Measurements from ENCODE around the gene MYH16.
A peak's percentile ranks its signal among the peaks of the same experiment; 100 is the strongest.
"Not testable (repeated sequence)": the region's sequence is repeated elsewhere in the genome, so short reads cannot be mapped to it uniquely, and the experiment has no call there.

Gene MYH16

DNA sequence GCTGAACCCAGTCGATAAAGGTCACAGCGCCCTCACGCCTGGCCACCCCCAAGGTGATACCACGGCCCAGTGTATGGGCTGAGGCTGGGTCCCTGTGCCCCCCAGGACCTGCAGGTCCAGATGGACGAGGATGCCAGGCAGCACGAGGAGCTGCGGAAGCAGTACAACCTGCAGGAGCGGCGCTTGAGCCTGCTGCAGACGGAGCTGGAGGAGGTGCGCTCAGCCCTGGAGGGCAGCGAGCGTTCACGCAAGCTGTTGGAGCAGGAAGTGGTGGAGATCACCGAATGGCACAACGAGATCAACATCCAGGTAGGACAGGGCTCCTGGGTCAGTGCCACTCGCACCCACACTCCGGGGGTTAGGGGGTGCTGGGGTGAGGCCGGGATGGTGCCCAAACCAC, 28.9 kb downstream of the MYH16 start:
- no peaks in the 10 kb centered on the region for H3K9me3 Mint-ChIP-seq
- no peak overlapping the region for H3K27ac Mint-ChIP-seq
- no peak overlapping the region for H3K4me3 Mint-ChIP-seq
- no peaks in the 10 kb centered on the region for H3K4me1 Mint-ChIP-seq (ENCODE audit: low read depth)
- no peak for DNase-seq (ENCODE audit: low spot score)
- no peaks in the 10 kb centered on the region for H3K36me3 Mint-ChIP-seq (ENCODE audit: low read depth)
- H3K27me3 Mint-ChIP-seq (ENCODE audit: low read depth) = no peaks in the 10 kb centered on the region

DNA sequence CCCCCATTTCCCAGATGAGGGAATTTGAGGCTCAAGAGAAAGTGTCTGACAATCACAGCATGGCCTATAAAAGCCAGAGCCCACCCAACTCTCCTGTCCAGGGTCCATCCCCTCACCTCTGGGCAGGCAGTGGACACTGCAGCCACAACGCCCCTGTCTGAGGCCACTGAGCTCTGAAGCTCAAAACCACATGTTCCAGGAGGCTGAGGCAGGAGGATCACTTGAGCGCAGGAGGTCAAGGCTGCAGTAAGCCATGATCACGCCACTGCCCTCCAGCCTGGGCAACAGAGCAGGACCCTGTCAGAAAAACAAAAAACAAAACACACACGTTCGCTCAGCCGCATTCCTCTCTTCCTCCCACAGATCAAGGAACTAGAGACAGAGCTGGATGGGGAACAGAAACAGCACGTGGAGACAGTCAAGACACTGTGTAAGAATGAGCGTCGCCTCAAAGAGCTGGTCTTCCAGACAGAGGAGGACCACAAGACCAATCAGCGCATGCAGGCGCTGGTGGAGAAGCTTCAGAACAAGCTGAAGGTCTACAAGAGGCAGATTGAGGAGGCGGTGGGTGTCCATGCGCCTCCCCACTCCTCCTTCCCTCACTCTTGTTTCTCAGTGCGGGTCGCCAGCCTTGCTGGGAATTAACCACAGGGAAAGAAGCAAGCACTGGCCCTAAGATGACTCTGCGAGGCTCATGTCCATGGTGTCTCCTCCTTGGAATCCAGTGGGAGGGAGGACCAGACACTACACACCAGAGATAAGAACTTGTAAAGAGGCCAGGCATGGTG, 33.0 kb downstream of the MYH16 start:
- no peak overlapping the region for H3K4me3 Mint-ChIP-seq
- H3K36me3 Mint-ChIP-seq (ENCODE audit: low read depth) = no peaks in the 10 kb centered on the region
- H3K9me3 Mint-ChIP-seq = no peaks in the 10 kb centered on the region
- no peak overlapping the region for H3K27ac Mint-ChIP-seq
- no peaks in the 10 kb centered on the region for H3K27me3 Mint-ChIP-seq (ENCODE audit: low read depth)
- no peaks in the 10 kb centered on the region for H3K4me1 Mint-ChIP-seq (ENCODE audit: low read depth)
- no peak for DNase-seq (ENCODE audit: low spot score)

- H3K4me1 Mint-ChIP-seq (ENCODE audit: low read depth) = peaks cover 6% of the 10 kb centered on the region
- no peak overlapping the region for H3K27ac Mint-ChIP-seq
- DNase-seq (ENCODE audit: low spot score) = no peak
- no peak overlapping the region for H3K4me3 Mint-ChIP-seq
- peaks cover 2% of the 10 kb centered on the region for H3K27me3 Mint-ChIP-seq (ENCODE audit: low read depth)
- H3K36me3 Mint-ChIP-seq (ENCODE audit: low read depth) = no peaks in the 10 kb centered on the region
- no peaks in the 10 kb centered on the region for H3K9me3 Mint-ChIP-seq
Measured at GRCh38 chr7:99308461-99309074, 35.9 kb downstream of the MYH16 start.

- Mint-ChIP-seq H3K9me3 (no peaks in the 10 kb centered on the region), H3K27me3 (ENCODE audit: low read depth) (peaks cover 2% of the 10 kb centered on the region), H3K4me1 (ENCODE audit: low read depth) (peaks cover 8% of the 10 kb centered on the region), H3K4me3 (no peak overlapping the region), H3K27ac (no peak overlapping the region), H3K36me3 (ENCODE audit: low read depth) (no peaks in the 10 kb centered on the region)
- DNase-seq (ENCODE audit: low spot score) = no peak
Measured at GRCh38 chr7:99309111-99309510, 36.5 kb downstream of the MYH16 start.

DNA sequence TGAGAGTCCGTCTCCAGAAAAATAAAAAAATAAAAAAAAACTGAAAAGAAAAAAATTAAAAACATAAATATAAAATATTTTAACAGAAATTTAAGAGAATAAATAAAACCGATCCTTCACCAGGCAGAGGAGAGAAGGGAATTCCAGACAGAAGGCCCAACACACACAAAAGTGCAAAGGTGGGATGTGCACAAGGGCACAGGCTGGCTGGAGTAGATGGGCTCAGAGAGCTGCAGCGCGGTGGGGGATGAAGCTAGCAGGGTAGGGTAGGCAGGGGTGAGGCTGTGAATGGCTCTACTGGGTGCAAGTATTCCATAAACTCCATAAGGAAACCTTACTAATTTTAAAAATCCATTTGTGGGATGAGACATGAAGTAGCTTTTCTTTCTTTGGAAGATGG, 37.4 kb downstream of the MYH16 start:
- Mint-ChIP-seq H3K27ac (no peak overlapping the region), H3K4me3 (no peak overlapping the region), H3K4me1 (ENCODE audit: low read depth) (peaks cover 13% of the 10 kb centered on the region), H3K36me3 (ENCODE audit: low read depth) (no peaks in the 10 kb centered on the region), H3K9me3 (no peaks in the 10 kb centered on the region), H3K27me3 (ENCODE audit: low read depth) (peaks cover 2% of the 10 kb centered on the region)
- no peak for DNase-seq (ENCODE audit: low spot score)

DNA sequence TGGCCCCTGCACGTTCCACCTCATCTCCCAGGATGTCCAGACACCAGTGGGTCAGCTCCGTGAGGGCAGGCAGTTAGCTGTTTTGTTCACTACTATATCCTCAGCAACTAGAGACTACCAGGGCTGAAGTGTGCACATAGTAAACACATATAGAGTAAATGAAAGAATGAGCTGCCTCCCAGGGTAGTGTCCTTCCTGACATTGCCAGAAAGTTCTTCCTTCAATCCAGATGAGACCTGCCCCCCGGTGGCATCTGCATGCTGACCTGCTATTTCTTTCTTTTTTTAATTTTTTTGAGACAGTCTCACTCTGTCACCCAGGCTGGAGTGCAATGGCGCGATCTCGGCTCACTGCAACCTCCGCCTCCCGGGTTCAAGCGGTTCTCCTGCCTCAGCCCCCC, 39.1 kb downstream of the MYH16 start:
- no peak overlapping the region for H3K27ac Mint-ChIP-seq
- H3K9me3 Mint-ChIP-seq = no peaks in the 10 kb centered on the region
- H3K36me3 Mint-ChIP-seq (ENCODE audit: low read depth) = no peaks in the 10 kb centered on the region
- no peak for DNase-seq (ENCODE audit: low spot score)
- H3K4me3 Mint-ChIP-seq = no peak overlapping the region
- H3K27me3 Mint-ChIP-seq (ENCODE audit: low read depth) = peaks cover 2% of the 10 kb centered on the region
- peaks cover 13% of the 10 kb centered on the region for H3K4me1 Mint-ChIP-seq (ENCODE audit: low read depth)

DNA sequence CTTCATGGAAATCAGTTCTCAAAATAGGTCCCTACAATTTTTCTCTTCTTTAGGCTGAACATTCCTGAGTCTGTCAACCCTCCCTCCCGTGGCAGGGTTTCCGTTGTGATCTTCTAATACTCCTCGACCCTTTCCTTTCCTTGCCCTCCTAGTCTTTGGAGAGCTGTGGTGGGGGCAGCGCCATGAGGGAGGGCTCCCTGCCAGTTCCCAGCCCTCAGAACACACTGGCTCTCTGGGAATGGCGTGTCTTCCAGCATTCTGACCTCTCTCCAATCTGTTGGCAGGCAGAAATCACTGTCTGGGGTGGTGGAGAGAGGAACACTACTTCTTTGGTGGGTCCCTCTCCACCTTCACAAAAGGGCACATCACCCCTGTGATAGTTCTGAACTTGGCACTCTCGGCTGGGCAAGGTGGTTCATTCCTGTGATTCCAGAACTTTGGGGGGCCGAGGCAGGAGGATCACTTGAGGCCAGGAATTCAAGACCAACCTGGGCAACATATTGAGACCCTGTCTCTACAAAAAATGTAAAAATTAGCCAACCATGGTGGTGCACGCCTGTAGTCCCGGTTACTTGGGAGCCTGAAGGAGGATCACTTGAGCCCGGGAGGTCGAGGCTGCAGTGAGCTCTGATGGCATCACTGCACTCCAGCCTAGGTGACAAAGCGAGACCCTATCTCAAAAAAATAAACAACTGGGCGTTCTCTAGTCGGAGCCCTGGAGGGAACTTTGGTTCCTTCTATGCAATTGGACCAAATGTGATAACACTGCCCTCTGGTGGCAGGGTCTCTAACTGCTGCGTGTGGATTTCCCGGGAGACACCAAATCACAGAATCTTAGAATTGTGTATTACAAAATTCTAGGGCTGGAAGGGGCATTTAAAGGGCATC, 39.9 kb downstream of the MYH16 start:
- H3K4me3 Mint-ChIP-seq = peak overlapping the region; percentile 46
- H3K36me3 Mint-ChIP-seq (ENCODE audit: low read depth) = no peaks in the 10 kb centered on the region
- H3K27me3 Mint-ChIP-seq (ENCODE audit: low read depth) = peaks cover 2% of the 10 kb centered on the region
- DNase-seq (ENCODE audit: low spot score) = peak; percentile 56
- H3K4me1 Mint-ChIP-seq (ENCODE audit: low read depth) = peaks cover 13% of the 10 kb centered on the region
- no peaks in the 10 kb centered on the region for H3K9me3 Mint-ChIP-seq
- no peak overlapping the region for H3K27ac Mint-ChIP-seq

GRCh38 chr7:99313204-99313573, 40.5 kb downstream of the MYH16 start:
- H3K4me1 Mint-ChIP-seq (ENCODE audit: low read depth) = peaks cover 13% of the 10 kb centered on the region
- H3K36me3 Mint-ChIP-seq (ENCODE audit: low read depth) = no peaks in the 10 kb centered on the region
- H3K4me3 Mint-ChIP-seq = peak overlapping the region; percentile 46
- no peak for DNase-seq (ENCODE audit: low spot score)
- H3K9me3 Mint-ChIP-seq = no peaks in the 10 kb centered on the region
- H3K27me3 Mint-ChIP-seq (ENCODE audit: low read depth) = peaks cover 2% of the 10 kb centered on the region
- H3K27ac Mint-ChIP-seq = no peak overlapping the region

DNA sequence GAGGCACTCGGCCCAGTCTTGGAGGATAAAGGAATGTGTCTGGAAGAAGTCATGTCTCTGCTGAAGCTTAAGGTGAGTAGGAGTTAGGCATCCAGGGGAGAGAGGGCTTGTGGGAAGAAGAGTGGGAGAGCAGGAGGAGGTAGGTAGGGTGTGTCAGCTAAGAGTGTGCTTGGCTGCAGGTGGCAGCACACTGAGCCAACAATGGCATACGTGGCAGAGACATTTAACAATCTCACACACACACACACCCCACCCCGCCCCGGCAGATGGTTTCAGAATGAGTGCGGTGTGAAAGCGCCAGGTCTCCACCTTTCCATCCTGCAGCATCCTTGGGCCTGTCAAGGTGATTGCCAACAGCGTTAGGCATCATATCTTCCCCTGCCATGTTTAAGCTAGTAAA, 41.9 kb downstream of the MYH16 start:
- Mint-ChIP-seq H3K9me3 (no peaks in the 10 kb centered on the region), H3K4me3 (no peak overlapping the region), H3K36me3 (ENCODE audit: low read depth) (no peaks in the 10 kb centered on the region), H3K4me1 (ENCODE audit: low read depth) (peaks cover 13% of the 10 kb centered on the region), H3K27ac (no peak overlapping the region), H3K27me3 (ENCODE audit: low read depth) (peaks cover 2% of the 10 kb centered on the region)
- DNase-seq (ENCODE audit: low spot score) = peak; percentile 27

DNA sequence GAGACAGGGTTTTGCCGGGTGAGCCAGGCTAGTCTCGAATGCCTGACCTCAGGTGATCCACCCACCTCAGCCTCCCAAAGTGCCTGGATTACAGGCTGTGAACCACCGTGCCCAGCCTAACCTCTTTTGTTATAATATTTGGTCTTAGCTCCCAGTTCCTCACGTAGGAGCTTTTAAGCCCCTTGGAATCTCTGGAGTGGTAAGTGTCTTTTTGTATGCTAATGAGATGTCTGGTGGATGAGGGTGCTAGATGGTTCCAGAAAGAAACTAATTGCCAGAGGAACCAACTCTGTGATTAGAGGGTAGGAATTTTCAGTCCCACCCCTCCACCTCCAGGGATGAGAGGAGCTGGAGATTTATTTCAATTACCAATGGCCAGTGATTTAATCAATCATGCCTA, 47.7 kb downstream of the MYH16 start:
- peaks cover 2% of the 10 kb centered on the region for H3K27me3 Mint-ChIP-seq (ENCODE audit: low read depth)
- H3K4me3 Mint-ChIP-seq = no peak overlapping the region
- no peak for DNase-seq (ENCODE audit: low spot score)
- H3K36me3 Mint-ChIP-seq (ENCODE audit: low read depth) = no peaks in the 10 kb centered on the region
- peaks cover 3% of the 10 kb centered on the region for H3K4me1 Mint-ChIP-seq (ENCODE audit: low read depth)
- no peak overlapping the region for H3K27ac Mint-ChIP-seq
- H3K9me3 Mint-ChIP-seq = no peaks in the 10 kb centered on the region

- H3K27me3 Mint-ChIP-seq (ENCODE audit: low read depth); H3K27ac Mint-ChIP-seq; DNase-seq (ENCODE audit: low spot score); H3K9me3 Mint-ChIP-seq; H3K4me3 Mint-ChIP-seq: not testable (repeated sequence)
- peaks cover 15% of the 10 kb centered on the region for H3K4me1 Mint-ChIP-seq (ENCODE audit: low read depth)
- peaks cover 11% of the 10 kb centered on the region for H3K36me3 Mint-ChIP-seq (ENCODE audit: low read depth)
Measured at GRCh38 chr7:99322659-99323058, 50.0 kb downstream of the MYH16 start.

GRCh38 chr7:99324559-99324958, 51.9 kb downstream of the MYH16 start:
- peak overlapping the region; percentile 84 for H3K27ac Mint-ChIP-seq
- H3K9me3 Mint-ChIP-seq = no peaks in the 10 kb centered on the region

GRCh38 chr7:99325001-99325493, 52.4 kb downstream of the MYH16 start:
- Mint-ChIP-seq H3K4me1 (ENCODE audit: low read depth) (peaks cover 27% of the 10 kb centered on the region), H3K27me3 (ENCODE audit: low read depth) (peaks cover 2% of the 10 kb centered on the region), H3K4me3 (peak overlapping the region; percentile 92), H3K9me3 (no peaks in the 10 kb centered on the region), H3K27ac (peak overlapping the region; percentile 84), H3K36me3 (ENCODE audit: low read depth) (peaks cover 13% of the 10 kb centered on the region)
- DNase-seq (ENCODE audit: low spot score) = no peak

More at GRCh38 chr7:99324559-99324958, 51.9 kb downstream of the MYH16 start:
- Mint-ChIP-seq H3K36me3 (ENCODE audit: low read depth) (peaks cover 13% of the 10 kb centered on the region), H3K4me3 (peak overlapping the region; percentile 92), H3K27me3 (ENCODE audit: low read depth) (peaks cover 2% of the 10 kb centered on the region), H3K4me1 (ENCODE audit: low read depth) (peaks cover 23% of the 10 kb centered on the region)
- DNase-seq (ENCODE audit: low spot score) = no peak

All from T-helper 2 cell treated with Interferon-gamma antibody and Interleukin-4, amounts not matched to agents 5 μg/mL and 100 μg/mL, for 36 hours (primary cell).